Measurements from ENCODE around the gene ANKRD13A. TPM values are rescaled to one million over a fixed set of nuclear protein-coding genes. Genes with fewer than 3 reads are reported as not detected.

ANKRD13A gene
- total and polyA plus RNA-seq, 2 of the 13 experiments (the other 11 are each of a cell fraction or from before 2014, with no cell fraction given): 34.1 to 41.6 TPM

GRCh38 chr12:109998904-109999648 lies at the start of gene ANKRD13A (continued):
- TF ChIP-seq DMTF1 (CRISPR knock-in tag; IDR thresholded peaks at IDR 0.05) (no peak), AKAP8 (CRISPR knock-in tag; IDR thresholded peaks at IDR 0.05) (no peak; the same call in 1 of the 2 replicates), ZNF318 (CRISPR knock-in tag; IDR thresholded peaks at IDR 0.05) (no peak), TBP (CRISPR knock-in tag; IDR thresholded peaks at IDR 0.05) (no peak), MTF2 (CRISPR knock-in tag; IDR thresholded peaks at IDR 0.05; ENCODE audit: borderline replicate concordance) (peak; percentile 84; the same call in 1 of the 2 replicates), GABPA (IDR thresholded peaks at IDR 0.05; ENCODE audit: low read depth, low read length) (no peak), GABPA (CRISPR knock-in tag; IDR thresholded peaks at IDR 0.05; ENCODE audit: low read depth) (peak; percentile 77), CEBPB (IDR thresholded peaks at IDR 0.05; ENCODE audit: borderline replicate concordance, low read depth, low read length) (no peak), ZNF510 (CRISPR knock-in tag; IDR thresholded peaks at IDR 0.05; ENCODE audit: low read depth) (no peak), PAWR (CRISPR knock-in tag; IDR thresholded peaks at IDR 0.05; ENCODE audit: borderline replicate concordance) (no peak), ZSCAN25 (CRISPR knock-in tag; IDR thresholded peaks at IDR 0.05) (no peak), ZUFSP (CRISPR knock-in tag; IDR thresholded peaks at IDR 0.05; ENCODE audit: borderline replicate concordance) (no peak), NAIF1 (CRISPR knock-in tag; IDR thresholded peaks at IDR 0.05; ENCODE audit: borderline replicate concordance) (no peak), E2F5 (CRISPR knock-in tag; conservative IDR thresholded peaks at IDR 0.05) (peak; percentile 64; the same call in 1 of the 2 replicates)

All from HepG2 (cell line).